ENCODE results near the gene SLC22A31. TPM values are rescaled to one million over a fixed set of nuclear protein-coding genes. Genes with fewer than 3 reads are reported as not detected.

SLC22A31 gene
- total RNA-seq, 2 experiments from 2014 or later = 0.49 to 1.3 TPM

DNA sequence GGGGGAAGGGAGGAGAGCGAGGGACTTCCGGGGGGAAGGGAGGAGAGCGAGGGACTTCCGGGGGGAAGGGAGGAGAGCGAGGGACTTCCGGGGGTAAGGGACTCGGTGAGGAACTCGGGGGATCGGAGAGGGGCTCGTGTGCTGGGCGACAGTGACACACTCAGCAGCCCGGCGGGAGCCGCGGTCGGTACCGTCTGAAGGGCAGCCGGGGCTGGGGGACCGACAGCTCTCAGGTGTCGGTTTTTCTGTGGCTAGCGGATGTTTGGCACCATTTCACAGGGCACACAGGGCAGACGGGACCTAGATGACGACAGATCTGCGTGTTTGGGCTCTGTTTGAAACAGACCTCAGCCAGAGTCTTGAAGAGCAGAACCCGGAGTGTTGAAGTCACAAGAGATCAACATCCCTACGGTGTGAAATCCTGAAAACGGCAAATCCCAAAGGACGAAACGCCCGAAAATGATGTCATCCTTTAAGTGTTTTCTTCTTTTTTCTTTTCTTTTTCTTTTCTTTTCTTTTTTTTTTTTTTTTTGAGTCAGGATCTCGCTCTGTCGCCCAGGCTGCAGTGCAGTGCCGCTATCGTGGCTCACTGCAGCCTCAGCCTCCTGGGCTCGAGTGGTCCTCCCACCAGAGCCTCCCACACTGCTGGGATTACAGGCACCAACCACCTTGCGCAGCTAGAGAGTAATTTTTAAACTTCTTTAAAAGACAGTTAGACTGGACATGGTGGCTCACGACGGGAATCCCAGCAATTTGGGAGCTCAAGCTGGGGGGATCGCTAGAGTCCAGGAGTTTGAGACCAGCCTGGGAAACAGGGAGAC lies 41.1 kb upstream of the SLC22A31 start:
- Mint-ChIP-seq H3K9me3 (ENCODE audit: low read depth) (no peaks in the 10 kb centered on the region), H3K27me3 (no peaks in the 10 kb centered on the region), H3K27ac (peak overlapping the region; percentile 100), H3K4me1 (peaks cover 14% of the 10 kb centered on the region), H3K4me3 (peak overlapping the region; percentile 87), H3K36me3 (ENCODE audit: low read depth) (peaks cover 2% of the 10 kb centered on the region)
- POLR2A ChIA-PET = no interaction called here
- DNase-seq (peak; percentile 83), ATAC-seq (peak; percentile 83)
- CTCF ChIA-PET = interaction anchor here (0.9 to 2.2 kb wide), 4 partner anchors 24 to 459 kb away, joined by 3 to 9 read pairs (median 4); partner anchors contain the start of gene ZNF778
- intact Hi-C loops (cut with DNase I, micrococcal nuclease) = loop anchor here (1.0 to 10.0 kb wide), 15 partner anchors 24 to 1287 kb away; partner anchors contain the start of genes ANKRD11 (in 2 of the 2), RPL13 (in 2 of the 2), SPG7 (in 2 of the 2) and ZNF778 (in 2 of the 2)

GRCh38 chr16:89237733-89238132 lies 37.4 kb upstream of the SLC22A31 start:
- Mint-ChIP-seq H3K4me3 (no peak overlapping the region), H3K4me1 (peaks cover 5% of the 10 kb centered on the region), H3K36me3 (ENCODE audit: low read depth) (peaks cover 18% of the 10 kb centered on the region), H3K9me3 (ENCODE audit: low read depth) (no peaks in the 10 kb centered on the region), H3K27ac (no peak overlapping the region), H3K27me3 (no peaks in the 10 kb centered on the region)
- CTCF ChIA-PET = interaction anchor here (0.7 kb wide), 1 partner anchor 52 kb away, joined by 3 read pairs; no protein-coding TSS in a partner anchor
- intact Hi-C loops (cut with DNase I, micrococcal nuclease) = no loop called here
- DNase-seq (no peak), ATAC-seq (no peak)
- POLR2A ChIA-PET = no interaction called here

DNA sequence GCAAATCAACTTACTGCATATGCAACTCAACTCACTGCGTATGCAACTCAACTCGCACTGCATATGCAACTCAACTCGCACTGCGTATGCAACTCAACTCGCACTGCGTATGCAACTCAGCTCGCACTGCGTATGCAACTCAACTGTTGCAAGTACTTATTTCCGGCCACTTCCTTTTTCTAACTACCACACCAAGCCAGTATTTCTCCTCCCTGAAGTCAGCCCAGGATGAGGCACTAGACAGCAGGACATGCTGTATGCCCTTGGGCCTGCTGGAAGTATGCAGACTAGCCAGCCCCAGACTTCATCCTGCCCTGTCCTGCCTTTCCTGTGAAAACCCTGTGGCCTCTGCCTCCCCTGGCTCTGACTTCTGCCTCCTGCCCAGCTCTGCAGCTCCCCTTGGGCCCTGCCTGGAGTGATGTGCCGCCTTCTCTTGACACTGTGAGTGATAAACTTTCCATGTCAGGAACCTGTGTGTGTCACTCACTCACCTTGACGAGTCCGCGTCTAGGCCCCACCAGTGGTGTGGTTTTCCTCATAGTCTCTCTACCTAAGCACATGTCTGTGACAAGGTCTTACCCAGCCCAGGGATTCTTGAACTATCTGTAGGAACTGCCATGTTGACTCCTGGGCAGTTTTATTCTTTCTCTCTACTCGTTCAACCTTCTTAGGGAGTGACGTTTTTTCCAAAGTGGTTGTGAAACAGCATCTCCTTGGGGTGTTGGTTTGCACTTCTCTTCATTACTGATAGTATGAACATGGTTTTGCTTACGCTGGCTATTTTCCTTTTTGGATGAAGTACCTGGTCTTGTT lies 33.5 kb upstream of the SLC22A31 start:
- no peak for ATAC-seq
- H3K4me1 Mint-ChIP-seq = peaks cover 3% of the 10 kb centered on the region
- DNase-seq = no peak
- intact Hi-C loops (cut with DNase I, micrococcal nuclease) = no loop called here
- peaks cover 37% of the 10 kb centered on the region for H3K36me3 Mint-ChIP-seq (ENCODE audit: low read depth)
- H3K9me3 Mint-ChIP-seq (ENCODE audit: low read depth) = peaks cover 3% of the 10 kb centered on the region
- no peaks in the 10 kb centered on the region for H3K27me3 Mint-ChIP-seq
- ChIA-PET POLR2A (no interaction called here), CTCF (no interaction called here)
- no peak overlapping the region for H3K4me3 Mint-ChIP-seq
- no peak overlapping the region for H3K27ac Mint-ChIP-seq

DNA sequence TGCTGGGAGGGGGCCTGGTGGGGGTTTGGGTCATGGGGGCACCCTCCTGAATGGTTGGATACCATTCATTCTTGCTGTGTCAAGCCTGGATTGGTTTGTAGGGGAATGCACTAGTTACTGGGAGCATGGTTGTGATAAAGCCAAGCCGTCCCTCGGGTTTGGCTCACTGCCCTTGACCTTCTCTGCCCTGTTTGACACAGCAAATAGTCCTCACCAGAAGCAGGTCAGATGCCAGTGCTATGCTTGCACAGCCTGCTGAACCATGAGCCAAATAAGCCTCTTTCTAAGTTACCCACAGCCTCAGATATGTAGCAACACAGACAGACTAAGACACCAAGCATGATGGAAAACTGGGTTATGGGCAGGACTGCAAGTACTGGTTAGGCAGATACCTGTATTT lies 31.8 kb upstream of the SLC22A31 start:
- no peak for ATAC-seq
- CTCF ChIA-PET = no interaction called here
- Mint-ChIP-seq H3K27ac (no peak overlapping the region), H3K4me3 (no peak overlapping the region), H3K27me3 (no peaks in the 10 kb centered on the region), H3K36me3 (ENCODE audit: low read depth) (peaks cover 54% of the 10 kb centered on the region), H3K4me1 (peaks cover 3% of the 10 kb centered on the region), H3K9me3 (ENCODE audit: low read depth) (peaks cover 17% of the 10 kb centered on the region)
- intact Hi-C loops (cut with DNase I, micrococcal nuclease) = no loop called here
- POLR2A ChIA-PET = no interaction called here
- DNase-seq = no peak

GRCh38 chr16:89230255-89230654 lies 29.9 kb upstream of the SLC22A31 start:
- CTCF ChIA-PET = no interaction called here
- no peak for ATAC-seq

GRCh38 chr16:89224665-89225064 lies 24.3 kb upstream of the SLC22A31 start:
- POLR2A ChIA-PET = no interaction called here
- ATAC-seq (no peak), DNase-seq (no peak)
- no peak overlapping the region for H3K4me3 Mint-ChIP-seq
- no peaks in the 10 kb centered on the region for H3K27me3 Mint-ChIP-seq
- intact Hi-C loops (cut with DNase I, micrococcal nuclease) = no loop called here
- no peak overlapping the region for H3K27ac Mint-ChIP-seq
- H3K9me3 Mint-ChIP-seq (ENCODE audit: low read depth) = peaks cover 24% of the 10 kb centered on the region
- H3K36me3 Mint-ChIP-seq (ENCODE audit: low read depth) = peaks cover 63% of the 10 kb centered on the region
- H3K4me1 Mint-ChIP-seq = peaks cover 3% of the 10 kb centered on the region
- CTCF ChIA-PET = no interaction called here

More at GRCh38 chr16:89230255-89230654, 29.9 kb upstream of the SLC22A31 start:
- H3K4me3 Mint-ChIP-seq = no peak overlapping the region
- DNase-seq = no peak
- intact Hi-C loops (cut with DNase I, micrococcal nuclease) = no loop called here
- H3K9me3 Mint-ChIP-seq (ENCODE audit: low read depth) = peaks cover 24% of the 10 kb centered on the region
- peaks cover 70% of the 10 kb centered on the region for H3K36me3 Mint-ChIP-seq (ENCODE audit: low read depth)
- H3K27me3 Mint-ChIP-seq = no peaks in the 10 kb centered on the region
- H3K27ac Mint-ChIP-seq = no peak overlapping the region
- peaks cover 3% of the 10 kb centered on the region for H3K4me1 Mint-ChIP-seq
- POLR2A ChIA-PET = no interaction called here

- DNase-seq (no peak), ATAC-seq (no peak)
- Mint-ChIP-seq H3K9me3 (ENCODE audit: low read depth) (peaks cover 13% of the 10 kb centered on the region), H3K27ac (no peak overlapping the region), H3K4me1 (peaks cover 8% of the 10 kb centered on the region), H3K36me3 (ENCODE audit: low read depth) (peaks cover 52% of the 10 kb centered on the region), H3K4me3 (no peak overlapping the region), H3K27me3 (no peaks in the 10 kb centered on the region)
- ChIA-PET POLR2A (no interaction called here), CTCF (no interaction called here)
- intact Hi-C loops (cut with DNase I, micrococcal nuclease) = no loop called here
These were observed 22.6 kb upstream of the SLC22A31 start for GRCh38 chr16:89222931-89223330.

DNA sequence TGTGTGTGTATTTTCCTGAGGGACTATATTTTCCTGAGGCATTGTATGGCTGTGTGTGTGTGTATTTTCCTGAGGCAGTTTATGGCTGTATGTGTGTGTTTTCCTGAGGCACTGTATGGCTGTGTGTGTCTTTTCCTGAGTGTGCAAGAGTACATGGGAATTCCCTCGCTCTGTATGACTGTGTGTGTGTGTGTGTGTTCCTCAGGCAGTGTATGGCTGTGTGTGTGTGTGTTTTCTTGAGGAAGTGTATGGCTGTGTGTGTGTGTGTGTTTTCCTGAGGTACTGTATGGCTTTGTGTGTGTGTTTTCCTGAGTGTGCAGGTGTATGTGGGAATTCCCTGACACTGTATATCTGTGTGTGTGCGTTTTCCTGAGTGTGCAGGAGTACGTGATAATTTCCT lies 21.3 kb upstream of the SLC22A31 start:
- Mint-ChIP-seq H3K4me3 (no peak overlapping the region), H3K27ac (no peak overlapping the region), H3K4me1 (peaks cover 10% of the 10 kb centered on the region), H3K27me3 (no peaks in the 10 kb centered on the region), H3K36me3 (ENCODE audit: low read depth) (peaks cover 38% of the 10 kb centered on the region), H3K9me3 (ENCODE audit: low read depth) (peaks cover 3% of the 10 kb centered on the region)
- ChIA-PET CTCF (no interaction called here), POLR2A (no interaction called here)
- ATAC-seq (no peak), DNase-seq (no peak)
- intact Hi-C loops (cut with DNase I, micrococcal nuclease) = no loop called here

- ChIA-PET POLR2A (no interaction called here), CTCF (no interaction called here)
- ATAC-seq (no peak), DNase-seq (no peak)
- Mint-ChIP-seq H3K4me1 (peaks cover 19% of the 10 kb centered on the region), H3K4me3 (peak overlapping the region; percentile 83), H3K27me3 (no peaks in the 10 kb centered on the region), H3K9me3 (ENCODE audit: low read depth) (no peaks in the 10 kb centered on the region), H3K36me3 (ENCODE audit: low read depth) (peaks cover 18% of the 10 kb centered on the region), H3K27ac (no peak overlapping the region)
- intact Hi-C loops (cut with DNase I, micrococcal nuclease) = loop anchor here (5.0 to 10.0 kb wide), 2 partner anchors 402 to 645 kb away; partner anchors contain the start of gene ZC3H18 (in 1 of the 2)
These were observed 19.0 kb upstream of the SLC22A31 start for GRCh38 chr16:89219365-89219764.

- intact Hi-C loops (cut with DNase I, micrococcal nuclease) = loop anchor here (1.0 to 10.0 kb wide), 14 partner anchors 23 to 643 kb away; partner anchors contain the start of genes CDH15 (in 2 of the 2), CTU2 (in 1 of the 2), RNF166 (in 1 of the 2) and RPL13 (in 1 of the 2)
- Mint-ChIP-seq H3K4me1 (peaks cover 19% of the 10 kb centered on the region), H3K27me3 (no peaks in the 10 kb centered on the region), H3K27ac (peak within 1 kb of the TSS; percentile 93), H3K4me3 (peak within 1 kb of the TSS; percentile 83), H3K9me3 (ENCODE audit: low read depth) (no peaks in the 10 kb centered on the region), H3K36me3 (ENCODE audit: low read depth) (peaks cover 7% of the 10 kb centered on the region)
- POLR2A ChIA-PET = interaction anchor here (0.5 to 1.6 kb wide), 3 partner anchors 30 to 497 kb away, joined by 3 to 6 read pairs (median 5); no protein-coding TSS in a partner anchor
- DNase-seq = peak; percentile 89
- ATAC-seq = peak; percentile 81
- CTCF ChIA-PET = interaction anchor here (0.6 to 1.9 kb wide), 7 partner anchors 10 to 470 kb away, joined by 3 to 9 read pairs (median 3); no protein-coding TSS in a partner anchor
These were observed 17.3 kb upstream of the SLC22A31 start, which contains the start of gene ZNF778 for GRCh38 chr16:89217388-89218191. TSS of gene ZNF778 (plus strand) at chr16:89217703. CDS start at chr16:89221128, 3,425 bp downstream.

DNA sequence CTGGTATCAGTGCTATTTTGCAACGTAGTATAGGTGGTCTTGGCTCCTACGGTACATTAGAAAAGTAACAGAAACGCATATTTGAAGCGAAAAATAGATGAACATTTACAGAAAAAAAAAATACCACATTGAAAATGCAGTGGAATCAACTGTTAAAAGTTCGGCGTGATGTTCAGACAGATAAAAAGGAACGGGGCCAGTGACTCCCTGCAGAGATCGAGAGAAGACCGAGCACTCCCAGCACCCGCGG lies 16.7 kb upstream of the SLC22A31 start:
- ChIA-PET POLR2A (interaction anchor here (1.6 kb wide), 1 partner anchor 30 kb away, joined by 6 read pairs; no protein-coding TSS in a partner anchor), CTCF (interaction anchor here (0.9 to 1.9 kb wide), 5 partner anchors 23 to 434 kb away, joined by 3 to 9 read pairs (median 3); no protein-coding TSS in a partner anchor)
- H3K27ac Mint-ChIP-seq = peak overlapping the region; percentile 93
- H3K36me3 Mint-ChIP-seq (ENCODE audit: low read depth) = peaks cover 5% of the 10 kb centered on the region
- peaks cover 19% of the 10 kb centered on the region for H3K4me1 Mint-ChIP-seq
- intact Hi-C loops (cut with DNase I, micrococcal nuclease) = loop anchor here (1.0 to 10.0 kb wide), 14 partner anchors 24 to 642 kb away; partner anchors contain the start of genes CDH15 (in 2 of the 2), CTU2 (in 1 of the 2), RNF166 (in 1 of the 2) and RPL13 (in 1 of the 2)
- H3K4me3 Mint-ChIP-seq = peak overlapping the region; percentile 83
- ATAC-seq (no peak), DNase-seq (no peak)
- H3K9me3 Mint-ChIP-seq (ENCODE audit: low read depth) = no peaks in the 10 kb centered on the region
- no peaks in the 10 kb centered on the region for H3K27me3 Mint-ChIP-seq

Data from activated CD4-positive, alpha-beta T cell treated with anti-CD3 and anti-CD28 coated beads for 36 hours (primary cell).